HepG2 (cell line): ENCODE results near the gene POLR3H. TPM values are rescaled to one million over a fixed set of nuclear protein-coding genes. Genes with fewer than 3 reads are reported as not detected.

Source experiments
- ZIK1 ChIP-seq: sonication (generic); formaldehyde crosslinking; IDR thresholded peaks from 2 replicates; pipeline ENCODE4 v1.5.0; 2020; ENCODE audit warnings: mild to moderate bottlenecking, low read depth, missing genetic modification reagents, borderline replicate concordance
- polyA plus RNA-seq, 8 experiments: library from polyadenylated mRNA; depleted of rRNA in 3 of 8; stranded (reverse) in 7 of 8; unstranded in 1 of 8; fragments of >200 nt; fragmentation: Illumina TruSeq in 4 of 8; extraction: Trizol in 4 of 8; gene quantifications; 2 replicates each; pipeline versions ENCODE4 v1.2.1 to v1.2.3, GENCODE V29; 2011 to 2016; ENCODE audit warnings: low read depth in 4 of 8, missing spikeins in 1 of 8, mixed read lengths in 1 of 8; ENCODE audit not compliant: insufficient read depth in 1 of 8
- total RNA-seq, 5 experiments: library from RNA; depleted of rRNA; stranded (reverse); fragments of >200 nt; fragmentation: Illumina TruSeq; extraction: Trizol; gene quantifications; 2 replicates each; pipeline ENCODE4 v1.2.3, GENCODE V29; 2016; ENCODE audit warnings: low read depth in 1 of 5
- TF ChIP-seq, protein P1 (sequence below), 2 experiments: fragments of 450-650 bp in 1 of 2; sonication (generic) in 1 of 2; formaldehyde crosslinking in 1 of 2; IDR thresholded peaks; 2 replicates each; pipeline versions ENCODE4 v1.6.1 to v1.8.0; 2016 to 2022; ENCODE audit warnings: antibody characterized with exemption in 1 of 2, mild to moderate bottlenecking in 1 of 2, missing genetic modification reagents in 1 of 2

POLR3H gene
- total and polyA plus RNA-seq, 2 of the 13 experiments (the other 11 are each of a cell fraction or from before 2014, with no cell fraction given): 10.3 to 28.6 TPM

DNA sequence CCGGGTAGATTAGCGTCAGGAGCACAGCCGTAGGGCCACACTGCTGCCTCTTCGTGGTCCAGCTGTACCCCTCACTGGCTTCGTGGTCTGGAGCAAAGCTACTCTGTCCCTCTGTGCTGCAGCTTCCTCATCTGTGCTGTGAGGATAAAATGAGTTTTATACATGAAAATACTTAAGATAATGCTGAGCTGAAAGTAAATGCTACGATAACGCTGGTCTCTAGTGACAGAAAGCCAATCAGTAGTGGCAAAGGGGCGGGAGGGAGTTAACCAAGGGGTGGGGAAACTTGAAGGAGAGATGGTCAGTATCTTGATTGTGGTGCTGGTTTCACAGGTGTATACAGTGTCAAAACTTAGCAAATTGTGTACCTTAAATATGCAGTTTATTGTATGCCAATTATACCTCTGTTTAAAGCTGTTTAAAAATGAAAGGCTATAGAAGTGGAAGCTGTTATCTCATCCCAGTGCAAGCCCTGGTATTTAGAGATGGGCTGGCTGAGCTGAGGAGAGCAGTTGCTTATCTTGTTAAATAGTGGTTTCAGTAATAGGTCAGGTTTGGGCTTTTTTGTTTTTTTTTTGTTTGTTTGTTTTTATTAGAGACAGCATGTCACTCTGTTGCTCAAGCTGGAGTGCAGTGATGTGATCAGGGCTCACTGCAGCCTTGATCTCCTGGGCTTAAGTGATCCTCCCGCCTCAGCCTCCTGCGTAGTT lies 38.6 kb downstream of the POLR3H start (continued):
- TF ChIP-seq, protein P1, sequence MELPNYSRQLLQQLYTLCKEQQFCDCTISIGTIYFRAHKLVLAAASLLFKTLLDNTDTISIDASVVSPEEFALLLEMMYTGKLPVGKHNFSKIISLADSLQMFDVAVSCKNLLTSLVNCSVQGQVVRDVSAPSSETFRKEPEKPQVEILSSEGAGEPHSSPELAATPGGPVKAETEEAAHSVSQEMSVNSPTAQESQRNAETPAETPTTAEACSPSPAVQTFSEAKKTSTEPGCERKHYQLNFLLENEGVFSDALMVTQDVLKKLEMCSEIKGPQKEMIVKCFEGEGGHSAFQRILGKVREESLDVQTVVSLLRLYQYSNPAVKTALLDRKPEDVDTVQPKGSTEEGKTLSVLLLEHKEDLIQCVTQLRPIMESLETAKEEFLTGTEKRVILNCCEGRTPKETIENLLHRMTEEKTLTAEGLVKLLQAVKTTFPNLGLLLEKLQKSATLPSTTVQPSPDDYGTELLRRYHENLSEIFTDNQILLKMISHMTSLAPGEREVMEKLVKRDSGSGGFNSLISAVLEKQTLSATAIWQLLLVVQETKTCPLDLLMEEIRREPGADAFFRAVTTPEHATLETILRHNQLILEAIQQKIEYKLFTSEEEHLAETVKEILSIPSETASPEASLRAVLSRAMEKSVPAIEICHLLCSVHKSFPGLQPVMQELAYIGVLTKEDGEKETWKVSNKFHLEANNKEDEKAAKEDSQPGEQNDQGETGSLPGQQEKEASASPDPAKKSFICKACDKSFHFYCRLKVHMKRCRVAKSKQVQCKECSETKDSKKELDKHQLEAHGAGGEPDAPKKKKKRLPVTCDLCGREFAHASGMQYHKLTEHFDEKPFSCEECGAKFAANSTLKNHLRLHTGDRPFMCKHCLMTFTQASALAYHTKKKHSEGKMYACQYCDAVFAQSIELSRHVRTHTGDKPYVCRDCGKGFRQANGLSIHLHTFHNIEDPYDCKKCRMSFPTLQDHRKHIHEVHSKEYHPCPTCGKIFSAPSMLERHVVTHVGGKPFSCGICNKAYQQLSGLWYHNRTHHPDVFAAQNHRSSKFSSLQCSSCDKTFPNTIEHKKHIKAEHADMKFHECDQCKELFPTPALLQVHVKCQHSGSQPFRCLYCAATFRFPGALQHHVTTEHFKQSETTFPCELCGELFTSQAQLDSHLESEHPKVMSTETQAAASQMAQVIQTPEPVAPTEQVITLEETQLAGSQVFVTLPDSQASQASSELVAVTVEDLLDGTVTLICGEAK (IDR thresholded peaks at IDR 0.05): no peak
- TF ChIP-seq, protein P1 (CRISPR knock-in tag; IDR thresholded peaks at IDR 0.05): no peak
- TF ChIP-seq ZIK1: no peak
- TF ChIP-seq, all 625 proteins: peak for 0
